ENCODE results near the gene NACC2. TPM values are rescaled to one million over a fixed set of nuclear protein-coding genes. Genes with fewer than 3 reads are reported as not detected.

The NACC2 gene
- total and polyA plus RNA-seq, 9 of the 15 experiments (the other 6 are each of a cell fraction or from before 2014, with no cell fraction given): 0.70 to 25.1 (median 5.6) TPM

DNA sequence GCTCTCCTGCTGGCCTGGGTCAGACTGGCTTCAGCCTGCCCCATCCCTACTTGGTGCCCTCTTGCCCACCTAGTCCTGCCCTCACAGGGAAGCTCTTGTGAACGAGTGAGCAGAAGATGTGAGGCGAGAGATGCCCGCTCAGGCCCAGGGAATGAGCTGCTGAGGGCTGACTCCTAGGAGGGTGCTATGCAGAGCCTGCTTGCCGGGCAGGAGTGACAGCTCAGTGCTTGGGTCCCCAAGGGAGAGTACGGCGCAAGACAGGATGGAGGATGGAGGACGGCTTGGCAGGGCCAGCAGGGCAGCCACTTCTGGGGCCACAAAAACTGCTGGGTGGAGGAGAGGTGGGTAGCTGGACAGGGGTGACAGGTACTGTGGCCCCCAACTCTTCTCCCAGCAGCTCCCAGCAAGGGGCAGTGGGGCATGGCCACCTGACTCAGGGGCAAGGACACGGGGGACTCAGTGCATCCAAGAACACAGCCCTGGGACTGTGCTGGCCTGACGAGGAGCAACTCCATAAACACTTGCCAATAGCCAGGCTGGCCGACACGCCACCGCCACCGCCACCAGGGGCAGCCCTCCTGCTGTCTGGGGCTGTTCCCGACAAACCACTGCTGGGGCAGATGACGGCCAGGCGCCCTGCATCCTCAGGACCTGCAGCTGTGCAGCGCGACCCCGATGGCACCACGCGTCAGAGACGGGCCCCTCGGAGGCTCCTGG lies 78.4 kb downstream of the NACC2 start:
- intact Hi-C loops (cut with micrococcal nuclease): no loop called here
- in situ Hi-C loops (cut with MboI): no loop called here
- no peak overlapping the region; a peak in 1 of 4 replicates for H3K9ac ChIP-seq (ENCODE audit: insufficient read depth in 1 of 2, low read depth in 2 of 2, low read length in 2 of 2)
- no peak for FAIRE-seq
- DNase-seq (ENCODE audit: extremely low read depth in 1 of 4, low spot score in 3 of 4): no peak
- peaks cover 9% of the 10 kb centered on the region for H3K9me1 ChIP-seq (ENCODE audit: control insufficient read depth, insufficient read depth, low read length)
- 87% methylated on average over 11 of the region's 23 CpGs for WGBS (ENCODE audit: insufficient coverage, low coverage, missing lambda C conversion rate)
- peaks cover 0 to 58% of the 10 kb centered on the region in 2 experiments; a peak in 2 of 5 replicates for H3K4me1 ChIP-seq (replicated peaks in 1 of 2; ENCODE audit: control insufficient read depth in 2 of 2, insufficient read depth in 2 of 2, low read length in 2 of 2)
- peaks cover 39% of the 10 kb centered on the region; the same call in 2 of the 3 replicates for H3K36me3 ChIP-seq (ENCODE audit: control insufficient read depth, insufficient read depth, low read length)
- no peaks in the 10 kb centered on the region for H3K9me3 ChIP-seq (replicated peaks; ENCODE audit: control insufficient read depth, insufficient read depth, low read depth, low read length)
- H3K4me2 ChIP-seq (ENCODE audit: insufficient read depth, low read length): no peak overlapping the region
- peaks cover 26% of the 10 kb centered on the region for H3K79me2 ChIP-seq (ENCODE audit: control insufficient read depth, insufficient read depth, low read length)
- H3K27me3 ChIP-seq (ENCODE audit: control insufficient read depth in 2 of 2, insufficient read depth in 2 of 2, low read length in 2 of 2): no peaks in the 10 kb centered on the region
- ChIA-PET CTCF (ENCODE audit: low intra/inter-chr PET ratio) (no interaction called here), POLR2A (interaction anchor here (0.7 kb wide), 1 partner anchor 67 kb away, joined by 3 read pairs; no protein-coding TSS in a partner anchor)
- H3K27ac ChIP-seq (ENCODE audit: extremely low read depth, low read depth, low read length): no peak overlapping the region
- no peak overlapping the region for H3K4me3 ChIP-seq
- H2AFZ ChIP-seq (ENCODE audit: low read depth, low read length): no peak overlapping the region
- TF ChIP-seq SETDB1 (IDR thresholded peaks at IDR 0.05; ENCODE audit: low read length) (no peak), KLF10 (CRISPR knock-in tag; IDR thresholded peaks at IDR 0.05) (no peak), MED1 (CRISPR knock-in tag; IDR thresholded peaks at IDR 0.05; ENCODE audit: borderline replicate concordance) (no peak), NR3C1 (CRISPR knock-in tag; IDR thresholded peaks at IDR 0.05) (no peak), EGR1 (conservative IDR thresholded peaks at IDR 0.05) (no peak), ARHGAP35 (IDR thresholded peaks at IDR 0.05; ENCODE audit: partially characterized antibody) (no peak), SRSF9 (IDR thresholded peaks at IDR 0.05; ENCODE audit: borderline replicate concordance, low read depth, low read length) (no peak)
- TF ChIP-seq, protein P1, sequence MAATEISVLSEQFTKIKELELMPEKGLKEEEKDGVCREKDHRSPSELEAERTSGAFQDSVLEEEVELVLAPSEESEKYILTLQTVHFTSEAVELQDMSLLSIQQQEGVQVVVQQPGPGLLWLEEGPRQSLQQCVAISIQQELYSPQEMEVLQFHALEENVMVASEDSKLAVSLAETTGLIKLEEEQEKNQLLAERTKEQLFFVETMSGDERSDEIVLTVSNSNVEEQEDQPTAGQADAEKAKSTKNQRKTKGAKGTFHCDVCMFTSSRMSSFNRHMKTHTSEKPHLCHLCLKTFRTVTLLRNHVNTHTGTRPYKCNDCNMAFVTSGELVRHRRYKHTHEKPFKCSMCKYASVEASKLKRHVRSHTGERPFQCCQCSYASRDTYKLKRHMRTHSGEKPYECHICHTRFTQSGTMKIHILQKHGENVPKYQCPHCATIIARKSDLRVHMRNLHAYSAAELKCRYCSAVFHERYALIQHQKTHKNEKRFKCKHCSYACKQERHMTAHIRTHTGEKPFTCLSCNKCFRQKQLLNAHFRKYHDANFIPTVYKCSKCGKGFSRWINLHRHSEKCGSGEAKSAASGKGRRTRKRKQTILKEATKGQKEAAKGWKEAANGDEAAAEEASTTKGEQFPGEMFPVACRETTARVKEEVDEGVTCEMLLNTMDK (IDR thresholded peaks at IDR 0.05; ENCODE audit: borderline replicate concordance, insufficient read depth, low read depth, low read length, poor library complexity, severe bottlenecking): no peak
- TF ChIP-seq, protein P2, sequence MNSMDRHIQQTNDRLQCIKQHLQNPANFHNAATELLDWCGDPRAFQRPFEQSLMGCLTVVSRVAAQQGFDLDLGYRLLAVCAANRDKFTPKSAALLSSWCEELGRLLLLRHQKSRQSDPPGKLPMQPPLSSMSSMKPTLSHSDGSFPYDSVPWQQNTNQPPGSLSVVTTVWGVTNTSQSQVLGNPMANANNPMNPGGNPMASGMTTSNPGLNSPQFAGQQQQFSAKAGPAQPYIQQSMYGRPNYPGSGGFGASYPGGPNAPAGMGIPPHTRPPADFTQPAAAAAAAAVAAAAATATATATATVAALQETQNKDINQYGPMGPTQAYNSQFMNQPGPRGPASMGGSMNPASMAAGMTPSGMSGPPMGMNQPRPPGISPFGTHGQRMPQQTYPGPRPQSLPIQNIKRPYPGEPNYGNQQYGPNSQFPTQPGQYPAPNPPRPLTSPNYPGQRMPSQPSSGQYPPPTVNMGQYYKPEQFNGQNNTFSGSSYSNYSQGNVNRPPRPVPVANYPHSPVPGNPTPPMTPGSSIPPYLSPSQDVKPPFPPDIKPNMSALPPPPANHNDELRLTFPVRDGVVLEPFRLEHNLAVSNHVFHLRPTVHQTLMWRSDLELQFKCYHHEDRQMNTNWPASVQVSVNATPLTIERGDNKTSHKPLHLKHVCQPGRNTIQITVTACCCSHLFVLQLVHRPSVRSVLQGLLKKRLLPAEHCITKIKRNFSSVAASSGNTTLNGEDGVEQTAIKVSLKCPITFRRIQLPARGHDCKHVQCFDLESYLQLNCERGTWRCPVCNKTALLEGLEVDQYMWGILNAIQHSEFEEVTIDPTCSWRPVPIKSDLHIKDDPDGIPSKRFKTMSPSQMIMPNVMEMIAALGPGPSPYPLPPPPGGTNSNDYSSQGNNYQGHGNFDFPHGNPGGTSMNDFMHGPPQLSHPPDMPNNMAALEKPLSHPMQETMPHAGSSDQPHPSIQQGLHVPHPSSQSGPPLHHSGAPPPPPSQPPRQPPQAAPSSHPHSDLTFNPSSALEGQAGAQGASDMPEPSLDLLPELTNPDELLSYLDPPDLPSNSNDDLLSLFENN (IDR thresholded peaks at IDR 0.05; ENCODE audit: low read depth in 2 of 2, low read length in 2 of 2): no peak
- 0 out of 2 replicates have a peak, but pooled peaks cover 4% of the 10 kb centered on the region for H4K20me1 ChIP-seq (replicated peaks; ENCODE audit: control insufficient read depth, insufficient read depth, low read length)
- no peak for ATAC-seq
- BruUV-seq (replicated peaks): no TSS peak

All from K562 (cell line).